ENCODE measurements around the gene NR3C2. TPM values are rescaled to one million over a fixed set of nuclear protein-coding genes. Genes with fewer than 3 reads are reported as not detected.

Gene NR3C2
- total RNA-seq, 1 experiment from 2014 or later: 14.2 TPM

DNA sequence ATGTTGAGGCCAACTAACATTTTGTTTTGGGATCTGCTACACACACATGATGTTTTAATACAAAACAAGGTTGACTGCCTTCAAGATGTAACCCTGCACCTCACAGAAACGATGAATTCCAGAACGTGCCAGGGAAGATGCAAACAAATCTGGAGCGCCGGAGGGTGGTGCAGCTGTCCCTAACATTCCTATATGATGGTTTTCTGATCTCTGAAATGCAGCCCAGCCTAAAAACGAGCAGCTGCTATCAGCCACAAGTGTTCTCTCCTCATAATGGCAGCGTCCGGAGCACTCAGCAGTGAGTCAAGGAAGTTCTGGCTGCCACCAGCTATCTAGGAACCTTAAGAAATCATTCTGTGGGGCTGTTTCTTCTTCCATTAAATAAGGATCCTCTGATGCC lies 333.4 kb downstream of the NR3C2 start:
- BruUV-seq (replicated peaks): no TSS peak
- TF ChIP-seq, protein P1, sequence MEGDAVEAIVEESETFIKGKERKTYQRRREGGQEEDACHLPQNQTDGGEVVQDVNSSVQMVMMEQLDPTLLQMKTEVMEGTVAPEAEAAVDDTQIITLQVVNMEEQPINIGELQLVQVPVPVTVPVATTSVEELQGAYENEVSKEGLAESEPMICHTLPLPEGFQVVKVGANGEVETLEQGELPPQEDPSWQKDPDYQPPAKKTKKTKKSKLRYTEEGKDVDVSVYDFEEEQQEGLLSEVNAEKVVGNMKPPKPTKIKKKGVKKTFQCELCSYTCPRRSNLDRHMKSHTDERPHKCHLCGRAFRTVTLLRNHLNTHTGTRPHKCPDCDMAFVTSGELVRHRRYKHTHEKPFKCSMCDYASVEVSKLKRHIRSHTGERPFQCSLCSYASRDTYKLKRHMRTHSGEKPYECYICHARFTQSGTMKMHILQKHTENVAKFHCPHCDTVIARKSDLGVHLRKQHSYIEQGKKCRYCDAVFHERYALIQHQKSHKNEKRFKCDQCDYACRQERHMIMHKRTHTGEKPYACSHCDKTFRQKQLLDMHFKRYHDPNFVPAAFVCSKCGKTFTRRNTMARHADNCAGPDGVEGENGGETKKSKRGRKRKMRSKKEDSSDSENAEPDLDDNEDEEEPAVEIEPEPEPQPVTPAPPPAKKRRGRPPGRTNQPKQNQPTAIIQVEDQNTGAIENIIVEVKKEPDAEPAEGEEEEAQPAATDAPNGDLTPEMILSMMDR (IDR thresholded peaks at IDR 0.05; ENCODE audit: unreplicated experiment): no peak
- H3K36me3 Mint-ChIP-seq (ENCODE audit: insufficient read depth, unreplicated experiment): no peaks in the 10 kb centered on the region
- no peak overlapping the region for H3K27ac Mint-ChIP-seq (ENCODE audit: unreplicated experiment)
- no peaks in the 10 kb centered on the region for H3K9me3 Mint-ChIP-seq (ENCODE audit: low read depth, unreplicated experiment)
- intact Hi-C loops (cut with micrococcal nuclease; ENCODE audit: unreplicated experiment): no loop called here
- DNase-seq: no peak
- H3K4me3 Mint-ChIP-seq (ENCODE audit: low read depth, unreplicated experiment): no peak overlapping the region
- H3K27me3 Mint-ChIP-seq (ENCODE audit: unreplicated experiment): no peaks in the 10 kb centered on the region
- CTCF ChIA-PET: no interaction called here
- H3K4me1 Mint-ChIP-seq (ENCODE audit: low read depth, unreplicated experiment): no peaks in the 10 kb centered on the region

DNA sequence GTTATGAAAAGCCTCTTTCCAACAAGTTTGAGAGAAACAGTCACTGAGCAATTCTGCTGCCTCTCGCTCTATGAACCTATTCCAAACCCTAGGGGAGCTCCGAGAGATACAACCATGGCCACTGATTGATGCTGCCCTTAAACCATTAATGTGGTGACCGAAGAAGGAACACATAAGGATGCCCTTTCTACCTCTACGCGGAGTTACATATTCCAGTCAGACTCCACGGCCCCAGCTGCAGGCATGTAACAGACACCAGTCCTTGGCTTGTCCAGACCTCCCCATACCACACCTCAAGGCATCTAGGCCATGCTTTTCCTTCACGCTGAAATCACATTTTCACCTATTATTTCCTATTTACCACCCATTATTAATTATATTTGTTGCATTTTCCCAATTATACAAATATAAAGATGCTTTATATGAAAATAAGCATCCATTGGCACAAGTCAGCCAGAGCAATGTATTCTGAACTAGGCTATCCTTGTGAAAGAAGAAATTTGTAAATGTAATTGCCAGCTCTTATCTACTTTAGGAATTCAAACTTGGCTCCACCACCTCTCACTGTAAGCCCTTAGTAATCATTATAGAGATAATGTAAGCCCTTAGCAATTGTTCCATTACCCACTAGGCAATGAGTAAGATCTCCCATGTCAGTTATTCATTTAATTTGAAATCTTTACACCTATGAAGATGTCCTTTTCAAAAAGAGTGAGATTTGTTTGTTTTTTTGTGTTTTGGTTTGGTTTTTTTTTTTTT lies 338.4 kb downstream of the NR3C2 start:
- H3K27me3 Mint-ChIP-seq (ENCODE audit: unreplicated experiment): no peaks in the 10 kb centered on the region
- no peaks in the 10 kb centered on the region for H3K4me1 Mint-ChIP-seq (ENCODE audit: low read depth, unreplicated experiment)
- intact Hi-C loops (cut with micrococcal nuclease; ENCODE audit: unreplicated experiment): no loop called here
- H3K36me3 Mint-ChIP-seq (ENCODE audit: insufficient read depth, unreplicated experiment): no peaks in the 10 kb centered on the region
- H3K27ac Mint-ChIP-seq (ENCODE audit: unreplicated experiment): no peak overlapping the region
- CTCF ChIA-PET: no interaction called here
- TF ChIP-seq, protein P1 (IDR thresholded peaks at IDR 0.05; ENCODE audit: unreplicated experiment): no peak
- H3K9me3 Mint-ChIP-seq (ENCODE audit: low read depth, unreplicated experiment): no peaks in the 10 kb centered on the region
- DNase-seq: no peak
- no TSS peak for BruUV-seq (replicated peaks)
- H3K4me3 Mint-ChIP-seq (ENCODE audit: low read depth, unreplicated experiment): no peak overlapping the region

DNA sequence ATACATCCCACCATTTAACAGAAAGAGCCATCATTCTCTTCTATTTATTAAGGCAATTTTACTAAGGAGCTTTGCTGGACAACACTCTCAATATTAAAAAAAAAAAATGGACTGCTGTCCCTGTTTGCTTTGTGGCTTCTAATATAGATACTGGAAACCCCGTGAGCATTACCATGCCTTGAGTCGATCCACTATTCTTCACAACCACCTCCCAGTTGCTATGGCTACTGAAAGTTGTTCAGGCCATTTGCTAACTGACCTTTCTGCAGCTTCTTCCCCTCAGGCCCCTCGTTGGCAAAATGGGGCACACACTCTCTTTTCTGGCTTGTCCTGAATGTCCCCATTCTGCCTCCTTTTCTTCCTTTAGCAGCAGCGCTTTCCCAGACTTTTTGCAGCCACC lies 340.4 kb downstream of the NR3C2 start:
- Mint-ChIP-seq H3K9me3 (ENCODE audit: low read depth, unreplicated experiment) (no peaks in the 10 kb centered on the region), H3K36me3 (ENCODE audit: insufficient read depth, unreplicated experiment) (no peaks in the 10 kb centered on the region), H3K27ac (ENCODE audit: unreplicated experiment) (no peak overlapping the region), H3K27me3 (ENCODE audit: unreplicated experiment) (no peaks in the 10 kb centered on the region), H3K4me1 (ENCODE audit: low read depth, unreplicated experiment) (no peaks in the 10 kb centered on the region), H3K4me3 (ENCODE audit: low read depth, unreplicated experiment) (no peak overlapping the region)
- no TSS peak for BruUV-seq (replicated peaks)
- CTCF ChIA-PET: no interaction called here
- intact Hi-C loops (cut with micrococcal nuclease; ENCODE audit: unreplicated experiment): no loop called here
- TF ChIP-seq, protein P1 (IDR thresholded peaks at IDR 0.05; ENCODE audit: unreplicated experiment): no peak
- DNase-seq: no peak

DNA sequence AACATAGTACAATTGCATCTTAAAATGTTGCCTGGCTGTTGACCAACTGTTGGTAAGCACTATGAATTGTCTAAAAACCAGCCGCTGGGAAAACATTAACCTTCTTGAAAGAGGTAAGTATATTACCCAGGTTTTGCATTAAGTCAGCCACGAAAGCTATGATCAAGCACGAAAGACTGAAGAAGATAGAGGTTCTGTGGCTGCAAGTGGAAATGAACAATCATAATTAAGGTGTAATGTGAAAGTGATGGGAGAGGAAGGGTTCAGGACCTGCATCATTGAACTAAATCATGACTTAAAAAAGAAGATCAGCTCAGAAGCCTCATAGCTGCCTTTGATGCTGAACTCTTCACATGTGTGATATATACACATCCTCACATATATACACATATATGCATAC lies 341.0 kb downstream of the NR3C2 start:
- no peaks in the 10 kb centered on the region for H3K27me3 Mint-ChIP-seq (ENCODE audit: unreplicated experiment)
- CTCF ChIA-PET: no interaction called here
- no peaks in the 10 kb centered on the region for H3K36me3 Mint-ChIP-seq (ENCODE audit: insufficient read depth, unreplicated experiment)
- no peaks in the 10 kb centered on the region for H3K9me3 Mint-ChIP-seq (ENCODE audit: low read depth, unreplicated experiment)
- TF ChIP-seq, protein P1 (IDR thresholded peaks at IDR 0.05; ENCODE audit: unreplicated experiment): no peak
- no TSS peak for BruUV-seq (replicated peaks)
- H3K4me1 Mint-ChIP-seq (ENCODE audit: low read depth, unreplicated experiment): no peaks in the 10 kb centered on the region
- intact Hi-C loops (cut with micrococcal nuclease; ENCODE audit: unreplicated experiment): no loop called here
- no peak for DNase-seq
- H3K27ac Mint-ChIP-seq (ENCODE audit: unreplicated experiment): no peak overlapping the region
- no peak overlapping the region for H3K4me3 Mint-ChIP-seq (ENCODE audit: low read depth, unreplicated experiment)
